B cell (primary cell): ENCODE measurements around the gene SSBP3.

ENCODE experiments used
- CTCF ChIP-seq: fragments of 200-600 bp; IDR thresholded peaks from one replicate; pipeline ENCODE4 v1.8.0; 2022; ENCODE audit warnings: antibody characterized with exemption, mild to moderate bottlenecking
- EZH2 ChIP-seq: IDR thresholded peaks from 2 replicates; pipeline ENCODE4 v1.6.1; 2012; ENCODE audit warnings: borderline replicate concordance, low read depth, mild to moderate bottlenecking, moderate library complexity, low read length; ENCODE audit not compliant: insufficient read depth, poor library complexity, severe bottlenecking

GRCh38 chr1:54289712-54290233, 116.4 kb downstream of the SSBP3 start:
- TF ChIP-seq CTCF (no peak), EZH2 (no peak)
